NAMALWA (cell line): Measurements from ENCODE around the gene SDK2.

Experiments
- DNase-seq: peaks from one replicate; pipeline ENCODE4 v3.0.0-alpha.2; 2015; ENCODE audit warnings: low spot score

The SDK2 gene

GRCh38 chr17:73419051-73419450 is 225.2 kb downstream of the SDK2 start:
- DNase-seq: no peak

GRCh38 chr17:73415782-73416181 is 228.5 kb downstream of the SDK2 start:
- no peak for DNase-seq

- no peak for DNase-seq
Measured at GRCh38 chr17:73414171-73414955, 229.9 kb downstream of the SDK2 start.

GRCh38 chr17:73412914-73413313 is 231.3 kb downstream of the SDK2 start:
- DNase-seq: no peak

GRCh38 chr17:73411313-73411747 is 232.9 kb downstream of the SDK2 start:
- DNase-seq: no peak

GRCh38 chr17:73410586-73411312 is 233.5 kb downstream of the SDK2 start:
- DNase-seq: no peak

GRCh38 chr17:73404246-73404645 is 240.0 kb downstream of the SDK2 start:
- no peak for DNase-seq

GRCh38 chr17:73402466-73402865 is 241.8 kb downstream of the SDK2 start:
- no peak for DNase-seq

- no peak for DNase-seq
Measured at GRCh38 chr17:73401911-73402310, 242.3 kb downstream of the SDK2 start.

- DNase-seq: no peak
Measured at GRCh38 chr17:73400915-73401545, 243.2 kb downstream of the SDK2 start.

GRCh38 chr17:73399056-73399455 is 245.2 kb downstream of the SDK2 start:
- DNase-seq: no peak

GRCh38 chr17:73397856-73398540 is 246.2 kb downstream of the SDK2 start:
- DNase-seq: no peak

- no peak for DNase-seq
Measured at GRCh38 chr17:73397278-73397826, 246.9 kb downstream of the SDK2 start.

- DNase-seq: no peak
Measured at GRCh38 chr17:73396431-73397277, 247.6 kb downstream of the SDK2 start.

GRCh38 chr17:73394512-73395450 is 249.5 kb downstream of the SDK2 start:
- no peak for DNase-seq

GRCh38 chr17:73393962-73394361 is 250.3 kb downstream of the SDK2 start:
- no peak for DNase-seq

- DNase-seq: no peak
Measured at GRCh38 chr17:73393381-73393780, 250.9 kb downstream of the SDK2 start.

- DNase-seq: no peak
Measured at GRCh38 chr17:73391331-73392265, 252.6 kb downstream of the SDK2 start.

GRCh38 chr17:73390851-73391250 is 253.4 kb downstream of the SDK2 start:
- DNase-seq: no peak
